Measurements from ENCODE around the gene XRRA1. TPM values are rescaled to one million over a fixed set of nuclear protein-coding genes. Genes with fewer than 3 reads are reported as not detected.

Gene XRRA1
- total and polyA plus RNA-seq, 2 of the 4 experiments (the other 2 are of a cell fraction), result 5.4 to 6.3 TPM

DNA sequence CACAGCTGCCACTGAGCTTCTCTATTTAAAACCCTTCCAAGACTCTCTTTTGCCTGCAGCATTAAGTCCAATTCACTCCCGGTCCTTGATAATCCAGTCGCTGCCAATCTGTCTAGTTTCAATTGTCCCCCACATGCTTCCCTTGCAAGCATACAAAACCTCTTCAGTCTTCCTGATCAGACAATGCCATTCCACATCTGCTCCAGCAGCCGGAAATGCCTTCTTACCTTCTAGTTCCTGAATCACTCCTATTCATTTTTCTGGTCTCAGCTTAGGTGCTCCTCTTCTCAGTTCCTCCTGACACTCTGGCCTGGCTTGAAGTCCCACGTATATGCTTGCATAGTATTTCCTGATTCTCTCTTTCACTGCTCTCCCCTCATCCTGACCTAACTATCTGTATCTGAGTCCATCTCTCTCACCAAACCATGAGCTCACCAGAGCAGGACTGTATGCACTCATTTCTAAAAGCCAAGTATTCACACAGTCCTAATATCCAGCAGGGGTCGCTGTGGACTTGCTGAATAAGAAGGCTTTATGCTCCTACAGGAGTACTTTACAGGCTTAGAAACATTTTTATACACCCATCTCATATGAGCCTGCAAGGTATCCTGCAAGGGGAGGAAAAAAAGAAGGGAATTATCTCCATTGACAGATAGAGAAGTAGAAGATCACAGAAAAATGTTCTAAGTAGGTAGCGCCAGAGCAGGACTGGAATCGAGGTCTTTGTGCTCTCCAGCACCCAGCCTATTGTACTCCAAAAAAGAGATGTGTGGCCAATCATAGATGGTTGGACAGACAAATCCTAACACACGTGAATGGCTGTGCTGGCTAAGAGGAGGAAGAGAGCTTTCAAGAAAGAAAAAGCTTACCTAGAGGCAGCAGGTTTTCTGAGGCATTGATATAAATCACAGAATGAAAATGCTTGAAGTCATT lies 19.2 kb downstream of the XRRA1 start (continued):
- TF ChIP-seq MAZ (IDR thresholded peaks at IDR 0.05; ENCODE audit: borderline replicate concordance, low read depth, low read length) (no peak), RCOR1 (IDR thresholded peaks at IDR 0.05; ENCODE audit: insufficient replicate concordance, low read length) (no peak), POLR2A (IDR thresholded peaks at IDR 0.05; ENCODE audit: low read depth, low read length) (no peak)

DNA sequence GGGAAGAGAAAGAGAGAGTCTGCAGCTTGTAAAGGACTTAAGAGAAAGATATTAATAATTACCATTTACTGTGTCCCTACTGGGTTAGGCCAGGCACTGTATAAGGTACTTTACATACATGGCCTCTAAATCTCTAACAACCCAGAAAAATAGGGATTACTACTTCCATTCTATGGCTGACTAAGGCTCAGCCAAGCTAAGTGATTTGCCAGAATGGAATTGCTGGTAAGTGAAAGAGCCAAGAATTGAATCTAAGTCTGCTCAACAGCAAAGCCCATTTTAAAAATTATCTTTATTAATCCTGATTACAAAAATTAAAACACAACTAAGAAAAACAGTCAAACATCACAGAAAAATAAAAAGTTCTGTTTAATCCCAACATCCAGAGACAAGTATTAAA lies 21.4 kb downstream of the XRRA1 start:
- no peak overlapping the region for H4K91ac ChIP-seq (ENCODE audit: insufficient read depth, low read depth, low read length)
- peaks cover 4% of the 10 kb centered on the region; the same call in 1 of the 2 replicates for H3K9me1 ChIP-seq (ENCODE audit: insufficient read depth, low read length)
- H3K36me3 ChIP-seq (ENCODE audit: control insufficient read depth, insufficient read depth, low read length), result no peaks in the 10 kb centered on the region
- no peak overlapping the region for H3K23ac ChIP-seq (ENCODE audit: low read depth, low read length)
- H3K4ac ChIP-seq (ENCODE audit: low read depth, low read length), result no peak overlapping the region
- no peaks in the 10 kb centered on the region for H4K20me1 ChIP-seq (ENCODE audit: insufficient read depth, low read length)
- peaks cover 0 to 3% of the 10 kb centered on the region in 2 experiments; a peak in 1 of 4 replicates for H3K79me1 ChIP-seq (ENCODE audit: low read depth in 1 of 2, low read length in 2 of 2)
- H3K4me1 ChIP-seq (ENCODE audit: control insufficient read depth, insufficient read depth, low read length), result peaks cover 12% of the 10 kb centered on the region
- TF ChIP-seq MAZ (IDR thresholded peaks at IDR 0.05; ENCODE audit: borderline replicate concordance, low read depth, low read length) (no peak), SMC3 (IDR thresholded peaks at IDR 0.05; ENCODE audit: low read depth, low read length) (no peak), MAFK (IDR thresholded peaks at IDR 0.05; ENCODE audit: low read depth, low read length) (no peak), BHLHE40 (IDR thresholded peaks at IDR 0.05; ENCODE audit: low read depth, low read length) (no peak)
- TF ChIP-seq, protein P1, sequence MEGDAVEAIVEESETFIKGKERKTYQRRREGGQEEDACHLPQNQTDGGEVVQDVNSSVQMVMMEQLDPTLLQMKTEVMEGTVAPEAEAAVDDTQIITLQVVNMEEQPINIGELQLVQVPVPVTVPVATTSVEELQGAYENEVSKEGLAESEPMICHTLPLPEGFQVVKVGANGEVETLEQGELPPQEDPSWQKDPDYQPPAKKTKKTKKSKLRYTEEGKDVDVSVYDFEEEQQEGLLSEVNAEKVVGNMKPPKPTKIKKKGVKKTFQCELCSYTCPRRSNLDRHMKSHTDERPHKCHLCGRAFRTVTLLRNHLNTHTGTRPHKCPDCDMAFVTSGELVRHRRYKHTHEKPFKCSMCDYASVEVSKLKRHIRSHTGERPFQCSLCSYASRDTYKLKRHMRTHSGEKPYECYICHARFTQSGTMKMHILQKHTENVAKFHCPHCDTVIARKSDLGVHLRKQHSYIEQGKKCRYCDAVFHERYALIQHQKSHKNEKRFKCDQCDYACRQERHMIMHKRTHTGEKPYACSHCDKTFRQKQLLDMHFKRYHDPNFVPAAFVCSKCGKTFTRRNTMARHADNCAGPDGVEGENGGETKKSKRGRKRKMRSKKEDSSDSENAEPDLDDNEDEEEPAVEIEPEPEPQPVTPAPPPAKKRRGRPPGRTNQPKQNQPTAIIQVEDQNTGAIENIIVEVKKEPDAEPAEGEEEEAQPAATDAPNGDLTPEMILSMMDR (conservative IDR thresholded peaks at IDR 0.05; ENCODE audit: low read depth, low read length), result no peak
- TF ChIP-seq, protein P2, sequence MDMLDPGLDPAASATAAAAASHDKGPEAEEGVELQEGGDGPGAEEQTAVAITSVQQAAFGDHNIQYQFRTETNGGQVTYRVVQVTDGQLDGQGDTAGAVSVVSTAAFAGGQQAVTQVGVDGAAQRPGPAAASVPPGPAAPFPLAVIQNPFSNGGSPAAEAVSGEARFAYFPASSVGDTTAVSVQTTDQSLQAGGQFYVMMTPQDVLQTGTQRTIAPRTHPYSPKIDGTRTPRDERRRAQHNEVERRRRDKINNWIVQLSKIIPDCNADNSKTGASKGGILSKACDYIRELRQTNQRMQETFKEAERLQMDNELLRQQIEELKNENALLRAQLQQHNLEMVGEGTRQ (IDR thresholded peaks at IDR 0.05; ENCODE audit: low read depth, low read length), result no peak
- H2AK5ac ChIP-seq (ENCODE audit: low read depth, low read length), result no peak overlapping the region
- H2AK9ac ChIP-seq (replicated peaks; ENCODE audit: low read depth, low read length, poor library complexity), result no peak overlapping the region
- no peak overlapping the region for H2BK120ac ChIP-seq (ENCODE audit: low read depth, low read length)
- peak; percentile 63 for DNase-seq
- POLR2A ChIA-PET (ENCODE audit: unreplicated experiment), result no interaction called here
- H2AFZ ChIP-seq (replicated peaks; ENCODE audit: low read length, poor library complexity), result no peak overlapping the region
- H3K18ac ChIP-seq (ENCODE audit: low read depth, low read length), result no peak overlapping the region
- no peak overlapping the region for H3K27ac ChIP-seq (ENCODE audit: insufficient read depth, low read length)
- dilution Hi-C loops (cut with HindIII; ENCODE audit: low sequenced_read_pairs, unreplicated experiment), result no loop called here
- no peak overlapping the region for H3K4me3 ChIP-seq (ENCODE audit: insufficient read depth, low read depth, low read length)
- no TSS peak for BruUV-seq (replicated peaks)
- H3K9me3 ChIP-seq (ENCODE audit: control insufficient read depth, insufficient read depth, low read length), result no peaks in the 10 kb centered on the region
- H3K9ac ChIP-seq (ENCODE audit: low read depth, low read length), result no peak overlapping the region
- H2BK5ac ChIP-seq (ENCODE audit: low read depth, low read length, poor library complexity, severe bottlenecking), result no peak overlapping the region
- CTCF ChIA-PET, result interaction anchor here (0.6 kb wide), 1 partner anchor 1960 kb away, joined by 3 read pairs; no protein-coding TSS in a partner anchor
- no peak overlapping the region for H4K5ac ChIP-seq (ENCODE audit: low read depth, low read length)
- in situ Hi-C loops (cut with MboI; ENCODE audit: low sequenced_read_pairs), result loop anchor here (5.0 kb wide), 1 partner anchor 320 kb away; no protein-coding TSS in a partner anchor
- no peak overlapping the region for H2BK15ac ChIP-seq (ENCODE audit: low read depth, low read length)
- intact Hi-C loops (cut with micrococcal nuclease), result no loop called here
- H3K27me3 ChIP-seq (ENCODE audit: control insufficient read depth, insufficient read depth, low read length), result no peaks in the 10 kb centered on the region
- H3K4me2 ChIP-seq (ENCODE audit: low read depth, low read length), result no peak overlapping the region
- H4K8ac ChIP-seq (ENCODE audit: low read depth in 2 of 2, low read length in 2 of 2), result no peak overlapping the region
- no peak overlapping the region for H3K14ac ChIP-seq (replicated peaks; ENCODE audit: low read depth, low read length)
- ATAC-seq (ENCODE audit: low read depth), result 0 out of 2 replicates have a peak, but pooled peaks have one; percentile 9
- no peak overlapping the region for H2BK20ac ChIP-seq (ENCODE audit: low read depth, low read length)
- no peak overlapping the region for H3K56ac ChIP-seq (ENCODE audit: extremely low read depth, insufficient read depth, low read length)
